ENCODE measurements around the gene ILK.

- TF ChIP-seq, protein P1, sequence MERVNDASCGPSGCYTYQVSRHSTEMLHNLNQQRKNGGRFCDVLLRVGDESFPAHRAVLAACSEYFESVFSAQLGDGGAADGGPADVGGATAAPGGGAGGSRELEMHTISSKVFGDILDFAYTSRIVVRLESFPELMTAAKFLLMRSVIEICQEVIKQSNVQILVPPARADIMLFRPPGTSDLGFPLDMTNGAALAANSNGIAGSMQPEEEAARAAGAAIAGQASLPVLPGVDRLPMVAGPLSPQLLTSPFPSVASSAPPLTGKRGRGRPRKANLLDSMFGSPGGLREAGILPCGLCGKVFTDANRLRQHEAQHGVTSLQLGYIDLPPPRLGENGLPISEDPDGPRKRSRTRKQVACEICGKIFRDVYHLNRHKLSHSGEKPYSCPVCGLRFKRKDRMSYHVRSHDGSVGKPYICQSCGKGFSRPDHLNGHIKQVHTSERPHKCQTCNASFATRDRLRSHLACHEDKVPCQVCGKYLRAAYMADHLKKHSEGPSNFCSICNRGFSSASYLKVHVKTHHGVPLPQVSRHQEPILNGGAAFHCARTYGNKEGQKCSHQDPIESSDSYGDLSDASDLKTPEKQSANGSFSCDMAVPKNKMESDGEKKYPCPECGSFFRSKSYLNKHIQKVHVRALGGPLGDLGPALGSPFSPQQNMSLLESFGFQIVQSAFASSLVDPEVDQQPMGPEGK (CRISPR knock-in tag; IDR thresholded peaks at IDR 0.05), result no peak
- TF ChIP-seq, protein P2, sequence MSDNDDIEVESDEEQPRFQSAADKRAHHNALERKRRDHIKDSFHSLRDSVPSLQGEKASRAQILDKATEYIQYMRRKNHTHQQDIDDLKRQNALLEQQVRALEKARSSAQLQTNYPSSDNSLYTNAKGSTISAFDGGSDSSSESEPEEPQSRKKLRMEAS (IDR thresholded peaks at IDR 0.05), result no peak
- TF ChIP-seq EZH2 (conservative IDR thresholded peaks at IDR 0.05; ENCODE audit: low read depth, low read length), result no peak
- no peak for TF ChIP-seq RAD21 (CRISPR knock-in tag; IDR thresholded peaks at IDR 0.05)
- TF ChIP-seq RFXAP (CRISPR knock-in tag; IDR thresholded peaks at IDR 0.05; ENCODE audit: borderline replicate concordance), result no peak
- TF ChIP-seq EP300 (IDR thresholded peaks at IDR 0.05; ENCODE audit: low read depth in 2 of 2, low read length in 2 of 2), result no peak
- no peak for TF ChIP-seq EP300 (CRISPR knock-in tag; IDR thresholded peaks at IDR 0.05; ENCODE audit: borderline replicate concordance)
- TF ChIP-seq RNF219 (CRISPR knock-in tag; IDR thresholded peaks at IDR 0.05), result no peak
- no peak for TF ChIP-seq ZNF354B (CRISPR knock-in tag; IDR thresholded peaks at IDR 0.05)
- TF ChIP-seq TOE1 (CRISPR knock-in tag; IDR thresholded peaks at IDR 0.05), result no peak
- no peak for TF ChIP-seq ZNF44 (CRISPR knock-in tag; IDR thresholded peaks at IDR 0.05)
Observed at GRCh38 chr11:6625156-6625831, 21.7 kb downstream of the ILK start.
